DND-41 (cell line): Measurements from ENCODE around the gene ARFGEF3.

Experiments
- ATAC-seq: fragments of 200-7000 bp; cut with Tn5 transposase; 3 replicates; pipeline ENCODE4 v1.9.1; 2021; ENCODE audit warnings: low read depth; ENCODE audit not compliant: insufficient read depth
- DNase-seq: peaks from one replicate; pipeline ENCODE4 v3.0.0-alpha.2; 2020
- H2AFZ ChIP-seq: 2 replicates; pipeline ENCODE4 v1.6.0; 2012; ENCODE audit warnings: low read depth, low read length
- H3K27ac ChIP-seq: 2 replicates; pipeline ENCODE4 v1.5.1; 2012; ENCODE audit warnings: low read length, inconsistent platforms
- H3K27me3 ChIP-seq: fragments of 200-600 bp; sonication (generic); 2 replicates; pipeline ENCODE4 v1.6.0; 2012; ENCODE audit warnings: low read length, mild to moderate bottlenecking, inconsistent platforms; ENCODE audit not compliant: insufficient read depth, poor library complexity
- H3K36me3 ChIP-seq: 2 replicates; pipeline ENCODE4 v1.5.1; 2012; ENCODE audit warnings: low read length, inconsistent platforms; ENCODE audit not compliant: insufficient read depth
- H3K4me1 ChIP-seq: 2 replicates; pipeline ENCODE4 v1.5.1; 2012; ENCODE audit warnings: mild to moderate bottlenecking, low read length; ENCODE audit not compliant: insufficient read depth
- H3K4me2 ChIP-seq: 2 replicates; pipeline ENCODE4 v1.6.0; 2012; ENCODE audit warnings: mild to moderate bottlenecking, moderate library complexity, low read length, inconsistent platforms; ENCODE audit not compliant: insufficient read depth
- H3K4me3 ChIP-seq, 2 experiments: fragments of 200-600 bp in 1 of 2; shearing (Covaris generic) in 1 of 2; 2 replicates each; pipeline ENCODE4 v1.5.1; 2012 to 2016; ENCODE audit warnings: inconsistent platforms in 2 of 2, low read length in 2 of 2, mild to moderate bottlenecking in 2 of 2, low read depth in 1 of 2, moderate library complexity in 1 of 2
- H3K79me2 ChIP-seq: 2 replicates; pipeline ENCODE4 v1.6.0; 2012; ENCODE audit warnings: low read length, inconsistent platforms; ENCODE audit not compliant: insufficient read depth
- H3K9ac ChIP-seq: 2 replicates; pipeline ENCODE4 v1.6.0; 2012; ENCODE audit warnings: low read depth, mild to moderate bottlenecking, inconsistent platforms, low read length, moderate library complexity
- H3K9me3 ChIP-seq: 2 replicates; pipeline ENCODE4 v1.5.1; 2012; ENCODE audit warnings: low read length, moderate library complexity, mild to moderate bottlenecking, inconsistent platforms; ENCODE audit not compliant: insufficient read depth, severe bottlenecking
- H4K20me1 ChIP-seq: 2 replicates; pipeline ENCODE4 v1.6.0; 2012; ENCODE audit warnings: low read length; ENCODE audit not compliant: insufficient read depth
- EZH2 ChIP-seq: IDR thresholded peaks from 3 replicates; pipeline ENCODE4 v1.6.1; 2012; ENCODE audit warnings: borderline replicate concordance, low read depth, mild to moderate bottlenecking, moderate library complexity, low read length, inconsistent platforms; ENCODE audit not compliant: severe bottlenecking
- TF ChIP-seq, protein P1 (sequence below): IDR thresholded peaks from 2 replicates; pipeline ENCODE4 v1.5.1; 2012; ENCODE audit warnings: borderline replicate concordance, low read length, moderate library complexity, mild to moderate bottlenecking; ENCODE audit not compliant: poor library complexity, severe bottlenecking; ENCODE audit errors: extremely low read depth

ARFGEF3 gene, protein sequence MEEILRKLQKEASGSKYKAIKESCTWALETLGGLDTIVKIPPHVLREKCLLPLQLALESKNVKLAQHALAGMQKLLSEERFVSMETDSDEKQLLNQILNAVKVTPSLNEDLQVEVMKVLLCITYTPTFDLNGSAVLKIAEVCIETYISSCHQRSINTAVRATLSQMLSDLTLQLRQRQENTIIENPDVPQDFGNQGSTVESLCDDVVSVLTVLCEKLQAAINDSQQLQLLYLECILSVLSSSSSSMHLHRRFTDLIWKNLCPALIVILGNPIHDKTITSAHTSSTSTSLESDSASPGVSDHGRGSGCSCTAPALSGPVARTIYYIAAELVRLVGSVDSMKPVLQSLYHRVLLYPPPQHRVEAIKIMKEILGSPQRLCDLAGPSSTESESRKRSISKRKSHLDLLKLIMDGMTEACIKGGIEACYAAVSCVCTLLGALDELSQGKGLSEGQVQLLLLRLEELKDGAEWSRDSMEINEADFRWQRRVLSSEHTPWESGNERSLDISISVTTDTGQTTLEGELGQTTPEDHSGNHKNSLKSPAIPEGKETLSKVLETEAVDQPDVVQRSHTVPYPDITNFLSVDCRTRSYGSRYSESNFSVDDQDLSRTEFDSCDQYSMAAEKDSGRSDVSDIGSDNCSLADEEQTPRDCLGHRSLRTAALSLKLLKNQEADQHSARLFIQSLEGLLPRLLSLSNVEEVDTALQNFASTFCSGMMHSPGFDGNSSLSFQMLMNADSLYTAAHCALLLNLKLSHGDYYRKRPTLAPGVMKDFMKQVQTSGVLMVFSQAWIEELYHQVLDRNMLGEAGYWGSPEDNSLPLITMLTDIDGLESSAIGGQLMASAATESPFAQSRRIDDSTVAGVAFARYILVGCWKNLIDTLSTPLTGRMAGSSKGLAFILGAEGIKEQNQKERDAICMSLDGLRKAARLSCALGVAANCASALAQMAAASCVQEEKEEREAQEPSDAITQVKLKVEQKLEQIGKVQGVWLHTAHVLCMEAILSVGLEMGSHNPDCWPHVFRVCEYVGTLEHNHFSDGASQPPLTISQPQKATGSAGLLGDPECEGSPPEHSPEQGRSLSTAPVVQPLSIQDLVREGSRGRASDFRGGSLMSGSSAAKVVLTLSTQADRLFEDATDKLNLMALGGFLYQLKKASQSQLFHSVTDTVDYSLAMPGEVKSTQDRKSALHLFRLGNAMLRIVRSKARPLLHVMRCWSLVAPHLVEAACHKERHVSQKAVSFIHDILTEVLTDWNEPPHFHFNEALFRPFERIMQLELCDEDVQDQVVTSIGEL (N-terminal part only)

DNA sequence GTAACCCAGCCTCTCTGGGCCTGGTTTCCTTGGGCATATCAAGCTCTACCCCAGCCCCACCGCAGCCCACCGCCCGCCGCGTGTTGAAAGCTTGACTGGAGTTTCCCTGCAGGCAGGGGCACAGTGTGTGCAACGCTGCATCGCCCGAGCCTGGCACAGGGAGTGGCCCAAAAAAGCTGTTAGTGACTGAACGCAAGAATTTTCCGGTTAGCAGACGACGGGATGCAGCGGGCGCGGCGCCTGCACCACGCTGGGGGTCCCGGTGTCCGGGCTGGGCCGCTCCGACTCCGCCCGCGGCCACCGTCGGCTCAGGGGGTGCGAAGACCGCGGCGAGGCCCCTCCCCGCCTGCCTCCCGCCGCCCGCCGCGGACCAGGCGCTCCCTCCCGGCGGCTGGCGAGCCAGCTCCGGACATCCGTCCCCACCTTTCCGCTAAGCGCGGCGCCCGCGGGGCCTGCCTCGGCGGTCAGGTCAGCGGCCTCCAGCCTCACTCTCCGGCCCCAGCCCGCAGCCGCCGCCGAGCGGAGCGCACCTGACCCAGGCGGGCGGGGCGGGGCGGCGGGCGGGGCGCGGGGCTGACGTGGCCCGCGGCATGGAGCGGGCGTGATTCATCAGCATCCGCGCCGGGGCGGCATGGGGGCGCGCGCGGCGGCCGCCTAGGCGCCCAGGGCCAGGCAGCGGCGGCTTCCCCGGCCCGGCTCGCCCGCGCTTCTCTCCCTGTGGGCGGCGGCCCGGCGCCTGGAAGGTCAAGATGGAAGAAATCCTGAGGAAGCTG is at the start of gene ARFGEF3:
Gene ARFGEF3 (plus strand): TSS at position 602 of the 773 bp plus-strand sequence. CDS start 148 bp downstream, at position 750.
- H3K27ac ChIP-seq = no peak within 1 kb of the TSS
- TF ChIP-seq, protein P1, sequence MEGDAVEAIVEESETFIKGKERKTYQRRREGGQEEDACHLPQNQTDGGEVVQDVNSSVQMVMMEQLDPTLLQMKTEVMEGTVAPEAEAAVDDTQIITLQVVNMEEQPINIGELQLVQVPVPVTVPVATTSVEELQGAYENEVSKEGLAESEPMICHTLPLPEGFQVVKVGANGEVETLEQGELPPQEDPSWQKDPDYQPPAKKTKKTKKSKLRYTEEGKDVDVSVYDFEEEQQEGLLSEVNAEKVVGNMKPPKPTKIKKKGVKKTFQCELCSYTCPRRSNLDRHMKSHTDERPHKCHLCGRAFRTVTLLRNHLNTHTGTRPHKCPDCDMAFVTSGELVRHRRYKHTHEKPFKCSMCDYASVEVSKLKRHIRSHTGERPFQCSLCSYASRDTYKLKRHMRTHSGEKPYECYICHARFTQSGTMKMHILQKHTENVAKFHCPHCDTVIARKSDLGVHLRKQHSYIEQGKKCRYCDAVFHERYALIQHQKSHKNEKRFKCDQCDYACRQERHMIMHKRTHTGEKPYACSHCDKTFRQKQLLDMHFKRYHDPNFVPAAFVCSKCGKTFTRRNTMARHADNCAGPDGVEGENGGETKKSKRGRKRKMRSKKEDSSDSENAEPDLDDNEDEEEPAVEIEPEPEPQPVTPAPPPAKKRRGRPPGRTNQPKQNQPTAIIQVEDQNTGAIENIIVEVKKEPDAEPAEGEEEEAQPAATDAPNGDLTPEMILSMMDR = no peak
- TF ChIP-seq EZH2 = no peak

DNA sequence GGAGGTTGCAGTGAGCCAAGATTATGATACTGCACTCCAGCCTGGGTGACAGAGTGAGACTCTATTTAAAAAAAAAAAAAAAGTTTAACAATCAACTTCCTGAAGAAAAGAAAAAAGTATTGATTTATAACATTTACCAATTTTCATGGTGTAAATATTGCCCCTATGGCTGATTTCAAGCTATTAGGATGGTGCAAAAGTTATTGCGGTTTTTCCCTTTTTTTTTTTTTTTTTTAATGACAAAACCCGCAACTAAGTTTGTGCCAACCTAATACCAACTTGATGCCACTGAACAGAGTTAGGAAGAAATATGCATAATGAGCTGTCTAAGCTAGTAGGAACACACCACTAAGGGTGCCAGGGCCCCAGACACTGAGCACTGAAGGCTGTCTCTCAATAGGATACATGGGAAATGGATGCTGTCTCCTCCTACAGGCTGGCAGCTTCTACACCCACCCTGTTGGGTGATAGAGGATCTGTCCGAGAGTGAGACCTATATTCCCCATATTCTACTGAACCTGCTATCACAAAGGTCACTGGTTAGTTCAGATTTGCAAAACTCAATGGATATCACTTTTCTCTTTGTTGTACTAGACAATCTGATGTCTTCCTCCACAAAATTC is 48.0 kb upstream of the ARFGEF3 start:
- Histone ChIP-seq H3K79me2 (no peaks in the 10 kb centered on the region), H3K4me2 (no peak overlapping the region), H3K9ac (no peak overlapping the region), H2AFZ (no peak overlapping the region), H3K36me3 (no peaks in the 10 kb centered on the region), H3K4me1 (no peaks in the 10 kb centered on the region), H4K20me1 (no peaks in the 10 kb centered on the region), H3K27ac (no peak overlapping the region), H3K4me3 (no peak overlapping the region), H3K27me3 (peaks cover 16% of the 10 kb centered on the region), H3K9me3 (no peaks in the 10 kb centered on the region)
- ATAC-seq (no peak), DNase-seq (no peak)
- TF ChIP-seq, protein P1 = no peak
- TF ChIP-seq EZH2 = no peak

More for the DNA sequence above, at the start of gene ARFGEF3:
- H3K4me2 ChIP-seq = no peak within 1 kb of the TSS
- H3K9ac ChIP-seq = no peak within 1 kb of the TSS
- ATAC-seq (no peak), DNase-seq (no peak)
- H3K36me3 ChIP-seq = no peaks in the 10 kb centered on the region
- H3K9me3 ChIP-seq = no peaks in the 10 kb centered on the region
- H2AFZ ChIP-seq = no peak within 1 kb of the TSS
- peaks cover 13% of the 10 kb centered on the region for H3K27me3 ChIP-seq
- no peaks in the 10 kb centered on the region for H3K4me1 ChIP-seq
- no peak within 1 kb of the TSS for H3K4me3 ChIP-seq
- H3K79me2 ChIP-seq = no peaks in the 10 kb centered on the region
- no peaks in the 10 kb centered on the region for H4K20me1 ChIP-seq

DNA sequence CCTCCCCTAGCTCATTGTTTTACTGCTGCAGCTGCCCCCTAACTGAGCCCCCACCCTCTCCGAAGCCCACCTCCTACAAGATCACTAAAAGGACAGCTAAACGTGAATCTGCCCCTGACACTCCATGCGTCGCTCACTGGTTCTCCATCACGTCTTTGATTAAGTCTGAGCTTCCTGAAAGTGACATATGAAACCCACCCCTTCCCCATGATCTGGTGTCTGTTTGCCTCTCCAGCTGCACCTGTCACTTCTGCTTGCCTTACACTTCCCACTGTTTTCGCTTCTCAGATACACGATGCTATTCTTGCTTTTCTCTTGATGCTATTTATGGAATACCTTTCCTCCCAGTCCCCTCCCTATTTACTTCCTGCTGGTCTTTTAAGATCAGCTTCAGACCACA is 46.5 kb upstream of the ARFGEF3 start:
- Histone ChIP-seq H2AFZ (no peak overlapping the region), H3K9me3 (no peaks in the 10 kb centered on the region), H3K79me2 (no peaks in the 10 kb centered on the region), H3K27me3 (peaks cover 16% of the 10 kb centered on the region), H3K4me2 (no peak overlapping the region), H3K4me3 (no peak overlapping the region), H4K20me1 (no peaks in the 10 kb centered on the region), H3K4me1 (no peaks in the 10 kb centered on the region), H3K9ac (no peak overlapping the region), H3K36me3 (no peaks in the 10 kb centered on the region), H3K27ac (no peak overlapping the region)
- TF ChIP-seq EZH2 = no peak
- TF ChIP-seq, protein P1 = no peak
- ATAC-seq (no peak), DNase-seq (no peak)
